ENCODE results near the gene MKX.

GRCh38 chr10:27720529-27720928, 25.1 kb downstream of the MKX start:
- TF ChIP-seq CTCF (IDR thresholded peaks at IDR 0.05), result no peak
- TF ChIP-seq POLR2AphosphoS5 (IDR thresholded peaks at IDR 0.05), result no peak

All from esophagus muscularis mucosa (tissue), 3 donors.